Sciatic nerve (tissue), 2 donors: Measurements from ENCODE around the gene PTPRT. TPM values are rescaled to one million over a fixed set of nuclear protein-coding genes. Genes with fewer than 3 reads are reported as not detected.
"Not testable (repeated sequence)": the region's sequence is repeated elsewhere in the genome, so short reads cannot be mapped to it uniquely, and the experiment has no call there.

Experiments
- ATAC-seq: fragments of 200-7000 bp; cut with Tn5 transposase; one replicate; pipeline ENCODE4 v1.9.1; 2020; ENCODE audit warnings: mild to moderate bottlenecking, moderate library complexity
- DNase-seq: peaks from one replicate; pipeline ENCODE4 v3.0.0-alpha.2; 2020; ENCODE audit warnings: low spot score
- intact Hi-C: fragments of 100-400 bp; cut with DNase I; formaldehyde crosslinking; loops from one replicate; pipeline ENCODE4 v1.14.2; 2022
- total RNA-seq: library from RNA; stranded (reverse); fragmentation: NEBNext Ultra II Directional; extraction: Animal tissue kit (Norgen Biotek cat#: 25700); gene quantifications from one replicate; pipeline ENCODE4 v1.2.1, GENCODE V29; 2021
- donor health status: DM: no; HTN: no; CAD: no.
- donor health status: DM: no; HTN: no; CAD: no.

PTPRT gene
- total RNA-seq, 1 donor from 2014 or later, result 0.45 TPM

GRCh38 chr20:43188861-43189553 is 699 bp downstream of the PTPRT start:
- DNase-seq (no peak), ATAC-seq (no peak)
- intact Hi-C loops, result loop anchor here (10.0 kb wide), 1 partner anchor 1454 kb away; no protein-coding TSS in a partner anchor

GRCh38 chr20:43188234-43188653 is 1.5 kb downstream of the PTPRT start:
- intact Hi-C loops, result loop anchor here (10.0 kb wide), 1 partner anchor 1453 kb away; no protein-coding TSS in a partner anchor
- DNase-seq (no peak), ATAC-seq (no peak)

GRCh38 chr20:43187476-43188233 is 2.1 kb downstream of the PTPRT start:
- ATAC-seq (peak; percentile 67), DNase-seq (peak; percentile 83)
- intact Hi-C loops, result loop anchor here (10.0 kb wide), 1 partner anchor 1453 kb away; no protein-coding TSS in a partner anchor

- intact Hi-C loops, result loop anchor here (10.0 kb wide), 1 partner anchor 1452 kb away; no protein-coding TSS in a partner anchor
- ATAC-seq (no peak), DNase-seq (no peak)
These were observed 3.4 kb downstream of the PTPRT start for GRCh38 chr20:43186312-43186711.

GRCh38 chr20:43185901-43186300 is 3.8 kb downstream of the PTPRT start:
- DNase-seq (no peak), ATAC-seq (no peak)
- intact Hi-C loops, result loop anchor here (10.0 kb wide), 1 partner anchor 1451 kb away; no protein-coding TSS in a partner anchor

GRCh38 chr20:43183536-43184070 is 6.1 kb downstream of the PTPRT start:
- no peak for ATAC-seq
- intact Hi-C loops, result loop anchor here (10.0 kb wide), 1 partner anchor 1449 kb away; no protein-coding TSS in a partner anchor
- no peak for DNase-seq

GRCh38 chr20:43178080-43178479 is 11.6 kb downstream of the PTPRT start:
- intact Hi-C loops, result no loop called here
- DNase-seq (no peak), ATAC-seq (no peak)

- ATAC-seq, result no peak
- intact Hi-C loops, result no loop called here
- DNase-seq, result no peak
These were observed 13.0 kb downstream of the PTPRT start for GRCh38 chr20:43176726-43177125.

- no peak for ATAC-seq
These were observed 17.8 kb downstream of the PTPRT start for GRCh38 chr20:43171930-43172329.

GRCh38 chr20:43170771-43171170 is 18.9 kb downstream of the PTPRT start:
- intact Hi-C loops, result no loop called here
- ATAC-seq, result no peak
- DNase-seq, result no peak

More at GRCh38 chr20:43171930-43172329, 17.8 kb downstream of the PTPRT start:
- intact Hi-C loops, result no loop called here
- no peak for DNase-seq

GRCh38 chr20:43167615-43168014 is 22.1 kb downstream of the PTPRT start:
- DNase-seq, result no peak
- intact Hi-C loops, result no loop called here

GRCh38 chr20:43167021-43167420 is 22.7 kb downstream of the PTPRT start:
- ATAC-seq (no peak), DNase-seq (no peak)
- intact Hi-C loops, result no loop called here

More at GRCh38 chr20:43167615-43168014, 22.1 kb downstream of the PTPRT start:
- no peak for ATAC-seq

- intact Hi-C loops, result no loop called here
- ATAC-seq, result no peak
These were observed 24.1 kb downstream of the PTPRT start for GRCh38 chr20:43165611-43166010.

GRCh38 chr20:43164736-43165135 is 25.0 kb downstream of the PTPRT start:
- intact Hi-C loops, DNase-seq: not testable (repeated sequence)
- ATAC-seq, result peak; percentile 52

More at GRCh38 chr20:43165611-43166010, 24.1 kb downstream of the PTPRT start:
- DNase-seq, result no peak

GRCh38 chr20:43161716-43162115 is 28.0 kb downstream of the PTPRT start:
- ATAC-seq (no peak), DNase-seq (no peak)
- intact Hi-C loops, result no loop called here

- DNase-seq (no peak), ATAC-seq (no peak)
- intact Hi-C loops, result no loop called here
These were observed 28.8 kb downstream of the PTPRT start for GRCh38 chr20:43160941-43161340.

- intact Hi-C loops, result no loop called here
- no peak for ATAC-seq
- DNase-seq, result no peak
These were observed 29.7 kb downstream of the PTPRT start for GRCh38 chr20:43159994-43160393.

- ATAC-seq (no peak), DNase-seq (no peak)
- intact Hi-C loops, result no loop called here
These were observed 34.2 kb downstream of the PTPRT start for GRCh38 chr20:43155366-43156100.

- ATAC-seq (no peak), DNase-seq (no peak)
- intact Hi-C loops, result no loop called here
These were observed 37.8 kb downstream of the PTPRT start for GRCh38 chr20:43151901-43152300.
